H9 (cell line): ENCODE measurements around the gene SPOCK3. TPM values are rescaled to one million over a fixed set of nuclear protein-coding genes. Genes with fewer than 3 reads are reported as not detected.

Experiments used
- DNase-seq: peaks from one replicate; pipeline ENCODE4 v3.0.0-alpha.2; 2017
- H2AFZ ChIP-seq: one replicate; pipeline ENCODE4 v1.6.1; 2013; ENCODE audit warnings: mild to moderate bottlenecking, low read length, control low read depth, moderate library complexity
- H2AK5ac ChIP-seq: 2 replicates; pipeline ENCODE4 v1.6.1; 2013; ENCODE audit warnings: low read length, control low read depth, mixed read lengths; ENCODE audit not compliant: insufficient read length
- H2BK120ac ChIP-seq: one replicate; pipeline ENCODE4 v1.6.1; 2013; ENCODE audit warnings: low read depth, mild to moderate bottlenecking, low read length, control low read depth, inconsistent platforms; ENCODE audit not compliant: poor library complexity, severe bottlenecking
- H2BK12ac ChIP-seq: 2 replicates; pipeline ENCODE4 v1.6.1; 2013; ENCODE audit warnings: low read length, control low read depth, mixed read lengths, low read depth; ENCODE audit not compliant: insufficient read length
- H2BK15ac ChIP-seq: 2 replicates; pipeline ENCODE4 v1.6.1; 2013; ENCODE audit warnings: low read depth, low read length, control low read depth
- H2BK20ac ChIP-seq: one replicate; pipeline ENCODE4 v1.6.1; 2013; ENCODE audit warnings: low read depth, mild to moderate bottlenecking, low read length, control low read depth, inconsistent platforms; ENCODE audit not compliant: poor library complexity, severe bottlenecking
- H2BK5ac ChIP-seq: 2 replicates; pipeline ENCODE4 v1.6.1; 2013; ENCODE audit warnings: low read length, control low read depth, mixed read lengths; ENCODE audit not compliant: insufficient read length
- H3K14ac ChIP-seq: 2 replicates; pipeline ENCODE4 v1.6.1; 2013; ENCODE audit warnings: low read length, control low read depth; ENCODE audit not compliant: insufficient read depth
- H3K18ac ChIP-seq: 2 replicates; pipeline ENCODE4 v1.6.1; 2013; ENCODE audit warnings: low read depth, mild to moderate bottlenecking, mixed read lengths, low read length, control low read depth; ENCODE audit not compliant: insufficient read length
- H3K23ac ChIP-seq: 2 replicates; pipeline ENCODE4 v1.6.1; 2013; ENCODE audit warnings: low read length, control low read depth, mixed read lengths, low read depth; ENCODE audit not compliant: insufficient read length
- H3K23me2 ChIP-seq: 2 replicates; pipeline ENCODE4 v1.6.1; 2013; ENCODE audit warnings: low read depth, mild to moderate bottlenecking, mixed read lengths, low read length, control low read depth; ENCODE audit not compliant: insufficient read length, poor library complexity, severe bottlenecking
- H3K27ac ChIP-seq: 2 replicates; pipeline ENCODE4 v1.5.1; 2013; ENCODE audit warnings: low read length, control low read depth, mixed read lengths, low read depth; ENCODE audit not compliant: insufficient read length
- H3K27me3 ChIP-seq: 2 replicates; pipeline ENCODE4 v1.6.1; 2013; ENCODE audit warnings: low read length, control low read depth, inconsistent platforms; ENCODE audit not compliant: insufficient read depth
- H3K4ac ChIP-seq: 2 replicates; pipeline ENCODE4 v1.6.1; 2013; ENCODE audit warnings: low read depth, mild to moderate bottlenecking, control low read depth, inconsistent platforms, low read length, moderate library complexity
- H3K4me1 ChIP-seq: 2 replicates; pipeline ENCODE4 v1.6.1; 2013; ENCODE audit warnings: low read length, control low read depth, inconsistent platforms; ENCODE audit not compliant: insufficient read depth
- H3K4me2 ChIP-seq: 2 replicates; pipeline ENCODE4 v1.6.1; 2013; ENCODE audit warnings: low read length, control low read depth, mixed read lengths; ENCODE audit not compliant: insufficient read length, insufficient read depth
- H3K56ac ChIP-seq: 2 replicates; pipeline ENCODE4 v1.6.1; 2013; ENCODE audit warnings: low read depth, mild to moderate bottlenecking, mixed read lengths, low read length, control low read depth; ENCODE audit not compliant: insufficient read length
- H3K79me1 ChIP-seq: 2 replicates; pipeline ENCODE4 v1.6.1; 2013; ENCODE audit warnings: low read depth, mild to moderate bottlenecking, moderate library complexity, low read length, control low read depth, inconsistent platforms; ENCODE audit not compliant: insufficient read depth, poor library complexity, severe bottlenecking
- H3K79me2 ChIP-seq: 2 replicates; pipeline ENCODE4 v1.6.1; 2013; ENCODE audit warnings: low read length, control low read depth, inconsistent platforms; ENCODE audit not compliant: insufficient read depth
- H3K9ac ChIP-seq: 2 replicates; pipeline ENCODE4 v1.6.1; 2013; ENCODE audit warnings: low read length, control low read depth, mixed read lengths; ENCODE audit not compliant: insufficient read length; ENCODE audit errors: extremely low read depth
- H3K9me3 ChIP-seq: one replicate; pipeline ENCODE4 v1.6.1; 2013; ENCODE audit warnings: low read depth, low read length, inconsistent platforms; ENCODE audit not compliant: control insufficient read depth
- H3T11ph ChIP-seq: one replicate; pipeline ENCODE4 v1.6.1; 2013; ENCODE audit warnings: mild to moderate bottlenecking, low read length, control low read depth, inconsistent platforms
- H4K20me1 ChIP-seq: one replicate; pipeline ENCODE4 v1.6.1; 2013; ENCODE audit not compliant: control insufficient read depth, insufficient read length, insufficient read depth
- H4K5ac ChIP-seq: 2 replicates; pipeline ENCODE4 v1.6.1; 2013; ENCODE audit warnings: low read depth, mild to moderate bottlenecking, mixed read lengths, low read length, control low read depth; ENCODE audit not compliant: insufficient read length
- H4K8ac ChIP-seq: replicated peaks from 2 replicates; pipeline ENCODE4 v1.6.1; 2013; ENCODE audit warnings: low read length, control low read depth, mixed read lengths, low read depth; ENCODE audit not compliant: insufficient read length
- H4K91ac ChIP-seq: 2 replicates; pipeline ENCODE4 v1.6.1; 2013; ENCODE audit warnings: low read depth, mild to moderate bottlenecking, moderate library complexity, mixed read lengths, low read length, control low read depth; ENCODE audit not compliant: insufficient read length
- H3K27ac Mint-ChIP-seq, 3 experiments: 2 replicates in 2 of 3; 3 replicates in 1 of 3; pipeline ENCODE4 v1.8.0; 2020 to 2021; ENCODE audit warnings: mixed read lengths in 3 of 3, mild to moderate bottlenecking in 1 of 3, moderate library complexity in 1 of 3
- H3K27me3 Mint-ChIP-seq: 2 replicates; pipeline ENCODE4 v1.8.0; 2021; ENCODE audit warnings: low read depth, mild to moderate bottlenecking, moderate library complexity, mixed read lengths
- H3K36me3 Mint-ChIP-seq, 3 experiments: 2 replicates in 2 of 3; 3 replicates in 1 of 3; pipeline ENCODE4 v1.8.0; 2020 to 2021; ENCODE audit warnings: low read depth in 3 of 3, mixed read lengths in 3 of 3; ENCODE audit not compliant: insufficient read depth in 1 of 3
- H3K4me1 Mint-ChIP-seq, 2 experiments: 2 replicates each; pipeline ENCODE4 v1.8.0; 2020; ENCODE audit warnings: mixed read lengths in 2 of 2
- H3K4me3 Mint-ChIP-seq, 2 experiments: 2 replicates in 1 of 2; 3 replicates in 1 of 2; pipeline ENCODE4 v1.8.0; 2020 to 2021; ENCODE audit warnings: mild to moderate bottlenecking in 2 of 2, mixed read lengths in 2 of 2, moderate library complexity in 1 of 2
- H3K9me3 Mint-ChIP-seq, 2 experiments: 2 replicates in 1 of 2; 3 replicates in 1 of 2; pipeline ENCODE4 v1.8.0; 2020; ENCODE audit warnings: mild to moderate bottlenecking in 2 of 2, mixed read lengths in 2 of 2, moderate library complexity in 1 of 2
- WGBS: extraction: QIAGEN DNeasy Blood & Tissue Kit; methylation state at CpG from one replicate; pipeline ENCODE4 v1.1.7; 2013; ENCODE audit warnings: missing lambda C conversion rate, low lambda C conversion rate, mixed read lengths; ENCODE audit not compliant: insufficient read length; ENCODE audit errors: extremely low coverage; 5-methylcytosine and 5-hydroxymethylcytosine counted together
- total RNA-seq: library from RNA; stranded (reverse); gene quantifications from 2 replicates; pipeline ENCODE4 v1.2.1, GENCODE V29; 2021
- TF ChIP-seq, protein P1 (sequence below): fragments of 200-600 bp; sonication (generic); conservative IDR thresholded peaks from 3 replicates; pipeline ENCODE4 v1.8.0; 2021; ENCODE audit warnings: antibody characterized with exemption, mild to moderate bottlenecking

The SPOCK3 gene
- total RNA-seq, 1 experiment from 2014 or later = 0.28 TPM

DNA sequence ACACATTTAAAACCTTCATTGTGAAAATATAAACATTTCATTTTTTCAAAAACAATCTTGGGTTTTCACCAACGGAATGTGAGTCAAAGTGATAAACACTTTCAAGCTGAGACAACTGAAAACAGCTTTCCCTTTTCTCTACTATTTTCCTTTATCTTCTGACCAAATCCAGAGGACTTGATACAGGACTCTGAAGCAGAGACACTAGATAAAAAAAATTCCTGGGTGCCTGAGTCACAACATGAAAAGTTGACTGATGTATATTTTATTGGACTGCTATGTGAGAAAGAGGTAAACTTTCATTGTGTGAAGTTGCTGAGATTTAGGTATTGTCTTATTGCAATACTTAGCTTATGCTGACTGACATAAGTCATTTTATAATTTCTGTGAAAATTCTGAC, 411.2 kb downstream of the SPOCK3 start:
- no peak overlapping the region for H2BK5ac ChIP-seq
- H3T11ph ChIP-seq = no peak overlapping the region
- Mint-ChIP-seq H3K36me3 (no peaks in the 10 kb centered on the region; a peak in 1 of 7 replicates), H3K4me3 (no peak overlapping the region), H3K27me3 (no peaks in the 10 kb centered on the region), H3K9me3 (no peaks in the 10 kb centered on the region), H3K27ac (no peak overlapping the region), H3K4me1 (no peaks in the 10 kb centered on the region)
- H4K5ac ChIP-seq = no peak overlapping the region
- H2BK12ac ChIP-seq = no peak overlapping the region
- no peak overlapping the region for H3K18ac ChIP-seq
- no peak overlapping the region for H2BK120ac ChIP-seq
- no peak for DNase-seq
- no peak overlapping the region for H2AK5ac ChIP-seq
- H3K14ac ChIP-seq = no peak overlapping the region
- H2BK15ac ChIP-seq = no peak overlapping the region
- H3K56ac ChIP-seq = no peak overlapping the region
- no peak overlapping the region for H2AFZ ChIP-seq
- H3K4ac ChIP-seq = no peak overlapping the region
- no peak overlapping the region for H4K8ac ChIP-seq
- H3K4me2 ChIP-seq = no peak overlapping the region
- no peaks in the 10 kb centered on the region for H3K9me3 ChIP-seq
- no peaks in the 10 kb centered on the region for H3K23me2 ChIP-seq
- no peaks in the 10 kb centered on the region for H3K79me1 ChIP-seq
- no peaks in the 10 kb centered on the region for H3K4me1 ChIP-seq
- H2BK20ac ChIP-seq = no peak overlapping the region
- TF ChIP-seq, protein P1, sequence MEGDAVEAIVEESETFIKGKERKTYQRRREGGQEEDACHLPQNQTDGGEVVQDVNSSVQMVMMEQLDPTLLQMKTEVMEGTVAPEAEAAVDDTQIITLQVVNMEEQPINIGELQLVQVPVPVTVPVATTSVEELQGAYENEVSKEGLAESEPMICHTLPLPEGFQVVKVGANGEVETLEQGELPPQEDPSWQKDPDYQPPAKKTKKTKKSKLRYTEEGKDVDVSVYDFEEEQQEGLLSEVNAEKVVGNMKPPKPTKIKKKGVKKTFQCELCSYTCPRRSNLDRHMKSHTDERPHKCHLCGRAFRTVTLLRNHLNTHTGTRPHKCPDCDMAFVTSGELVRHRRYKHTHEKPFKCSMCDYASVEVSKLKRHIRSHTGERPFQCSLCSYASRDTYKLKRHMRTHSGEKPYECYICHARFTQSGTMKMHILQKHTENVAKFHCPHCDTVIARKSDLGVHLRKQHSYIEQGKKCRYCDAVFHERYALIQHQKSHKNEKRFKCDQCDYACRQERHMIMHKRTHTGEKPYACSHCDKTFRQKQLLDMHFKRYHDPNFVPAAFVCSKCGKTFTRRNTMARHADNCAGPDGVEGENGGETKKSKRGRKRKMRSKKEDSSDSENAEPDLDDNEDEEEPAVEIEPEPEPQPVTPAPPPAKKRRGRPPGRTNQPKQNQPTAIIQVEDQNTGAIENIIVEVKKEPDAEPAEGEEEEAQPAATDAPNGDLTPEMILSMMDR = no peak
- no peak overlapping the region for H3K23ac ChIP-seq
- H4K20me1 ChIP-seq = no peaks in the 10 kb centered on the region
- H3K9ac ChIP-seq = no peak overlapping the region
- H3K27me3 ChIP-seq = no peaks in the 10 kb centered on the region; the same call in 1 of the 2 replicates
- no peaks in the 10 kb centered on the region for H3K79me2 ChIP-seq
- H4K91ac ChIP-seq = no peak overlapping the region
- no CpG with 5 or more reads among the region's 1 CpG for WGBS
- H3K27ac ChIP-seq = no peak overlapping the region
